ENCODE results near the gene ELP4.

The ELP4 gene

DNA sequence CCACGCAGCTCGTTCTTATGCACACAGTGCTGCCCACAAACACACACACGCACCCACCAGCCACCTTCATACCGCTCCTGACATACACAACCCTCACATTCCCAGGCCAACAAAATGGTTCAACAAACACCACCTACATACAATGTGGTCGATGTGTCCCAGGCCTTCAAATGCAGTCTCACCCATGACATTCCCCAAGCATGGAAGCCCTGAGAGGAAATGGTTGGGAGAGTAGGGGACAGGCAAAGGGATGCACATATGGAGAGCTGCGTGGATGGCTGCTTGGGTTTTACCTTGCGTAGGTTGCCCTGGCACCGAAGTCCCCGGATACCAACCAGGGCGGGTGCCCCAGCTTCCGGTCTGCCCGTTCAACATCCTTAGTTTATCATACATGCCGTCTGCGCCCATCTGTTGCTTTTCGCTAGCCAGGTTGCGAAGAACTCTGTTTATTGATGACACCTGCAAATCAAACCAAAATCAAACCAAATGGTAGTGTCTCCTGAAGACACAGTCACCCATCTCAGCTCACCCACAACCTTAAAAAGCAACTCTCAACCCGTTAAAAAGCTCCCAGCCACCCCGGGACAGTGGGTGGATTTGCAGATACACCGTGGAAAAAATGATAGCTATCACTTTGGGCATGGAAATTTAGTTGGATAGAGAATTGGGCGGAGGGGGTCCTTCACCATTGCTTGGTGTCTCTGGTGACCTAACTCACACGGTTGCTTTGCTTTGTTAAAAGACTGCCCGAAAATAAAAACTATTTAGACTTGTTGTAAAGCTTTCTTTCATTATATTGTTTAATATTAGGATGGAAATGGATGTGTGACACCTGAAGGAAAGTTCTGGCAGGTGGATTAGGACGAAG lies 291.1 kb downstream of the ELP4 start:
- DNase-seq (ENCODE audit: low read depth in 2 of 2): no peak

GRCh38 chr11:31801298-31801702 lies 291.7 kb downstream of the ELP4 start:
- DNase-seq (ENCODE audit: low read depth in 2 of 2): no peak

DNA sequence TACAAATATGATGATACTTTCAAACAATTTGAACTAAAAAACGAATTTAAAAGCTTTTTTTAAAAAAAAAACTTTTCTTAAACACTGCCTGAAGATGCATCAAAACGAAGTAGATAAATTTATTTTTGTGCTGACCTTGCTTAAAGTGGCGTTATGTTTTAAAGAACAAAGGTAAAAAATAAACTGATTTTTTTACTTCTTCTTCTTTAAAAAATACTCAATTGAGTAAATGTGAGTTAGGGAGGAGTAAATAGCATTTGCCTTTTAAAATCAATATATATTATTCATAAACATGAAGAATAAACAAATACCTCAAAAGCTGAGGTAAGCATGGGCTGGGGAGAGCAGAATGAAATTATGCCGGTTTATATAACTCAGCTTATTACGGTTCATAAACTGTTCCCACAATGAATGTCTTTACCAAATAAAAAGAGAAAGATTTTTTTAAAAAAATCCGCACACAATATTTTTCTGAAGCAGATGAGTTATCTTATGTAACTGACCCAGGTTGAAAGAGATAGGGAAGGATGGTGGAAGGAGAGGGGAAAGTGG lies 292.5 kb downstream of the ELP4 start:
- DNase-seq (ENCODE audit: low read depth in 2 of 2): no peak

DNA sequence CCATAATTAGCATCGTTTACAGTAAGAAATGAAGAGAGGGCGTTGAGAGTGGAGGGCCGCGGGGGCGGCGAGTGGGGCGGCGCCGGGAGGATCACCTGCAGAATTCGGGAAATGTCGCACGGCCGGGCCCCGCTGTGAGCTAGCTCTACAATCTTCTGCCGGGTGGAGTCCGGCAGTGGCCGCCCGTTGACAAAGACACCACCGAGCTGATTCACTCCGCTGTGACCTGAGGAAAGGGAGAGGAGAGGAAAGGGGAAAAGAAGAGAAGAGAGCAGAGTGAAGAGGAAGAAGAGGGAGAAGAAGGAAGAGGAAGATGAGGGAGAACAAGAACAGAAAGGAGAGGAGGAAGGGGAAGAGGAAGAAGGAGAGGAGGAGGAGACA lies 293.0 kb downstream of the ELP4 start:
- no peak for DNase-seq (ENCODE audit: low read depth in 2 of 2)

GRCh38 chr11:31802990-31803812 lies 293.6 kb downstream of the ELP4 start:
- DNase-seq (ENCODE audit: low read depth in 2 of 2): no peak

- DNase-seq (ENCODE audit: low read depth in 2 of 2): no peak
These were observed 294.3 kb downstream of the ELP4 start for GRCh38 chr11:31803813-31804311.

- DNase-seq (ENCODE audit: low read depth in 2 of 2): no peak
These were observed 294.9 kb downstream of the ELP4 start for GRCh38 chr11:31804312-31805036.

DNA sequence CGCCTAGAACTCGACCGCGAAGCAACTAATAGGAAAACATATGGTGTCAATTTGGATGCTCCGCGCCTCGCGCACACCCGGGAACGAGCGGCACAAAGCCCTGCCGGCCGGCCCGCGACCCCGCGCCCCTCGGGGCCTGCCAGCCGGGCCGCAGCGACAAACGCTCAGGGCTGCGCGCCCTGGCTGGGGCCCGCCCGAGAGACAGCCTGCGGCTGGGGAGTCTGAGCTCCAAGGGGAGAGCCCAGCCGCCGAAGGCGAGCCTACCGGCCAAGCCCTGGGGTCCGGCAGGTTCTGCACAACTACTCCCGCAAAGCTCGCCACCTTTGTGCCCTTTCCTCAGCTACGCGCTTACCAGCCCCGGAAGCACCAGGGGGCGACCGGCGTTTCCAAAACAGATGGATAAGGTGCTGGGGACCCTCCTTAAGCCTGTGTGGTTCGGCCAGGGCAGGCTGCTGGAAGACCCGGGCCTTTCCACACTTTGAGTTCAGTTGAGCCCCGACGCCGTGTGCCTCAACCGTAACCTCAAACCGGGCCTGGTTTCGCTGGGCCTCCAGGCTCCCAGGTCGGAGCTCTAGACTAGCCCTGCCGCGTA lies 295.6 kb downstream of the ELP4 start:
- no peak for DNase-seq (ENCODE audit: low read depth in 2 of 2)

DNA sequence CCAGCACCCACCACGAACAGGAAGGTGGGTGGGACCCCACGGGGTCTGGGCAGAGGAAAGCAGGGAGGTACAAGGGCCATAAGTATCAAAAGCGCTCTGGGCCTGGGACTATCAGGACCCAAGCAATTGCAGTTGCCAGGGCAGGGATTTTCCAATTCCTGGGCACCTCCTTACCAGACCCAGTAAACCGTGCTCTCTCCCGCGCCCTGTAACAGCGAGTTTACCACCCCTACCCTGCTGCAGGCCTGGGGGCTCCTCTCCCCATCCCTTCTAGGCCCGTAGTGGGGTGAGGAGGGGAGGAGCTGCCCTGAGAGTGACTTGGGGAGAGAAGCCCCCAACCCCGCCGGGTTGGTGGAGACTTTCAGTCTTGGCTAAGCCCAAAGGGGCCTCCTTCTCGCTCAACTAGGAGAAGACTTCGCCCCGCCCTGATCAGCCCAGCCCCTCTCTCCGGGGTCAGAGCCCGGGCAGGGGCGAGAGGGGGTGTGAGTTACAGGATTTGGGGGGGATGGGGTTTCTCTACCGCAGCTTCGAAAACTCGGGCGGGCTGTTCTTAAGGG lies 296.1 kb downstream of the ELP4 start:
- no peak for DNase-seq (ENCODE audit: low read depth in 2 of 2)

DNA sequence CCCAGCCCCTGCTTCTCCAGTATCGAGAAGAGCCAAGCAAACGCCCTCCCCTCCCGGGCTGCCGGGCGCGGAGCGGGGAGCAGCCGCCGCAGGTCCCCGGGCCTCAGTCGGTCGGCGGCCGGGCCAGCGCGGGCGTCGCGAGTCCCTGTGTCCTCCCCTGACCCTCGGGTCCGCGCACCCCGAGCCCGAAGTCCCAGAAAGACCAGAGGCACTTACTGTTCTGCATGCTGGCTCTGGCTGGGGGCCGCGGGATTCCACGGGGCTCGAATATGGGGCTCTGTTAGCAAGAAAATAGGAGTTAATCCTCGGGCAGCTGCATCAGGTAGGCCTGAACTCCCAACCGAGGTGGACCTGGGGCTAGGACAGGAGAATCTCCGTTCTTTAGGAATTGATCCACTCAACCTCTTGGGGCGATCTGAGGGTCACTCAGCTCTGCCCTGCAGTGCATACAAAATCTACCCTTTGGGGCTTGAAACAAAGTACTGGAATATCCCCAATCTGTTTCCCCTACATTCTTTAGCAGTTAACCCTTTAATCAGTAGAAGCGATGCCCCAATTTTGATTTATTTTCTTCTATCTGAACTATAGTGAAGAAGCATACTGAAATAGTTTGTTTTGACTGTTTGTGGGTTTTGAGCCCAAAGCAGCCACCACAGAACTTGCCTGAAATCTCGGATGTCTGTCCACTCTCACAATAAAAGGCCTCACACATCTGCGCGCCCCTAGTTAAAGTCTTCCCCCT lies 296.8 kb downstream of the ELP4 start:
- no peak for DNase-seq (ENCODE audit: low read depth in 2 of 2)

GRCh38 chr11:31806928-31807798 lies 297.6 kb downstream of the ELP4 start:
- no peak for DNase-seq (ENCODE audit: low read depth in 2 of 2)

DNA sequence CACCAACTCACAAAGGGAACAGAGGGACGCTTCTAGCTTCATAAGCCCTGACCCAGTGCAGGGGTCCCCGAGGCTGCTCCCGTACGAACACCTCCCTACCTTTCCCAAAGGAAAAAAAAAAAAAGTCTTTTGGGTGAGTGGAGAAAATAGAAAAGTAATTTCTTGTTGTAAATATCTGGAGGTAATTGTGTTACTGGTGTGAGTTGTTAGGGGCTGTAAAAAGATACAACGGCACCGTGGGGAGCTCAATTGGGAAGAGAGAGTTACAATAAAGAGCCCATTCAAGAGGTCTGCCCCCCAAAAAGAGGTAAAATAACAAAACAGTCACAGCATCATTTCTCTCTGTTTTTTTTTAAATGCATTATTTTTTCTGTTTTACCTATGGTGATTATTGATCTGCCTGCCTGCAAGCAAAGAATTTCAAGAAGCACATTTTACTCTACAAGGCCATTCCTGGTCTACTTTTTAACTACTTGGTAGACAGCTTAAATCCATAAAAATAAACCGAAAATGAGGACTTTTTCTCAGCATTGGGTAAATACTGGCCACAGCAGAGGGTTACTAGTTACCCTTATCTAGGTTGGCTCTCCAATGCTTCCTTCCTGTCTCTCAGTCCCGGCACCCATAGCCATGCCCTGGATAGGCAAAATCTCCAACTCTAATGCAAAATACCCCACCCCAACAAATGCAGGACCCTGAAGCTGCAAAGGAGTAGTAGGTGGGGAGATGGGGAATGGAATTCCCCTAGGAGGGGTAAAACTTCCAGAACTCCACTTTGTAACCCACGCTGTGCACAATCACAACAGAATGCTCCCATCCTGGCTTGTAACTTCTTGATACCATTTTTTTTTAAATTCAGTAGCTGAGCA lies 298.5 kb downstream of the ELP4 start:
- no peak for DNase-seq (ENCODE audit: low read depth in 2 of 2)

DNA sequence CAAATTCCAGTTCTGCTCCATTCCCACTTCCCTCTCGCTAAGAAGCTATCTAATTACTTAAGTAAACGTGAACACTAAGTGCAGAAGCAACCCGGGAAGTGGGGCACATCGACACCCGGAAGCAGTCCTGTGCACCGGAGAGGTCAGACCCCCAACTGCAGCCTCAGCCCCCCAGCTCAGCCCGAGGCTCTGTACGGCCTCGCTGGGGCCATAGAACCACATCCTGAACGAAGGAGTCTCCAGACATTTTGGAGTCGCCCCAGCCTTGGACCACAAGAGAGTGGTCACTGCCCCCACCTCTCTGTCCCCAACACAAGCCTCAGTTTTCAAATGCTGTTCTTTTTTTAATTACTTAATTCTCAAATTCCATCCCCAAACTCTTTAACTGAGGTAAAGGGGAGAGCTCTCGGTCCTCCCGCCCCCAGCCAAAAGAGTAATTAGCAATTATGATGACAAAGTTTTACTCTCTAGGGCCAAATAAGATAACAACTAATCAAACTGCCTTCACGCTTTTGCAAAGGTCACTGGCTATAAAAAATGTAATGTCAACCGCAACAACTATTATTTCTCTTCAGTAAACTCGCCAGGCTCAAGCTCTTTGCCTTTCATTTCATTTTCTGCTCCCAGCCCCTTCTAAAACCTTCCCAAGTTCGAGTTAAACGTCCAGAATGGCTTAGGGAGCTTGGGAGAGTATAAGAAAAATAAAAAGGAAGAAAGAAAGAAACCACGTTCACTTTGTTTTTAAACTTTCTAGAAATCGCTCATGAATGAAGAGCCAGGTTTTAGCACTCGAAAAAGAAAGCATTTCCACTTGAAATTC lies 299.4 kb downstream of the ELP4 start:
- DNase-seq (ENCODE audit: low read depth in 2 of 2): no peak

GRCh38 chr11:31809541-31809856 lies 299.9 kb downstream of the ELP4 start:
- no peak for DNase-seq (ENCODE audit: low read depth in 2 of 2)

GRCh38 chr11:31809857-31810778 lies 300.6 kb downstream of the ELP4 start:
- DNase-seq (ENCODE audit: low read depth in 2 of 2): no peak

- no peak for DNase-seq (ENCODE audit: low read depth in 2 of 2)
These were observed 301.4 kb downstream of the ELP4 start, which contains the start of gene PAX6 for GRCh38 chr11:31810779-31811647. Gene PAX6 (minus strand): TSS chr11:31811322. CDS start chr11:31806411, 4,911 bp downstream.

All from stimulated activated CD4-positive, alpha-beta T cell treated with anti-CD3 and anti-CD28 coated beads, Interleukin-15, amount 100 ng/mL, for 48 hours (primary cell).